Fibroblast of pulmonary artery (primary cell): ENCODE measurements around the gene GDAP2.
A peak's percentile ranks its signal among the peaks of the same experiment; 100 is the strongest.
"Not testable (repeated sequence)": the region's sequence is repeated elsewhere in the genome, so short reads cannot be mapped to it uniquely, and the experiment has no call there.

ENCODE experiments used
- DNase-seq: peaks from one replicate; pipeline ENCODE4 v3.0.0-alpha.2; 2010; ENCODE audit warnings: low read depth
- H3K4me3 ChIP-seq: replicated peaks from 2 replicates; pipeline ENCODE4 v1.5.1; 2011; ENCODE audit warnings: low read depth, mild to moderate bottlenecking, control low read depth, low read length, moderate library complexity
- TF ChIP-seq, protein P1 (sequence below): IDR thresholded peaks from 2 replicates; pipeline ENCODE4 v1.5.1; 2011; ENCODE audit warnings: mild to moderate bottlenecking, control low read depth, low read length, inconsistent platforms; ENCODE audit errors: missing control alignments

Gene GDAP2

DNA sequence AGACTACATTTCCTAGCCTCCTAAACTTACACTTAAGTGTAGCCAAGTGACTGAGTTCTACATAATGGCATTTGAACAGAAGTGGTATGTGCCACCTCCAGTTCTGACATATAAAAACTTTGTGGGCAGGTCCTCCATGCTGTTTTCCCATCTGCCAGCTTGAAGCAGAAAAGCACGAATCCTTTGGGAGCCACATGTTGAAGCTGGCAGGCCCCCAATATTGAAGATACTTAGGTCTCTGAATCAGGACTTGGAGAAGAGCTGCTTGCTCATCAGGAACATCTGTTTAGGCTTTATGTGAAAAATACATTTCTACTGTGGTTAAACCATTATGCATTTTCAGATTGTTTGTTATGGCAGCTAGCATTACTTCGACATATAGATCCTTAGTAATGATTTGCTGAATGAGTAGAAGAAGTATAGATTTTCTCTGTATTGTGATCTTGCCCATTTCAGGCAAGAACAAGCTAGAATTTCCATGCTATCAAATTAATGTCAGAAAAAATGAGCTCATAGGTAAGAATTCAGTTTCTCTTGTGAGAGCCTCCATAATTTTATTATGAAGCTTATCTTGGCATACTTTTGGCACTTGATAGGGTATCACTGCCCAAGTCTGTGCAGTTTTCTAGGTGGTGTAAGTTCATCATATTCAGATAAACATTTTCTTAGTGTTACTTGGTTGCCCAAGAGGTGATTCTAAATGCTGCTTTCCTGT, 68.4 kb downstream of the GDAP2 start:
- no peak overlapping the region for H3K4me3 ChIP-seq
- TF ChIP-seq, protein P1, sequence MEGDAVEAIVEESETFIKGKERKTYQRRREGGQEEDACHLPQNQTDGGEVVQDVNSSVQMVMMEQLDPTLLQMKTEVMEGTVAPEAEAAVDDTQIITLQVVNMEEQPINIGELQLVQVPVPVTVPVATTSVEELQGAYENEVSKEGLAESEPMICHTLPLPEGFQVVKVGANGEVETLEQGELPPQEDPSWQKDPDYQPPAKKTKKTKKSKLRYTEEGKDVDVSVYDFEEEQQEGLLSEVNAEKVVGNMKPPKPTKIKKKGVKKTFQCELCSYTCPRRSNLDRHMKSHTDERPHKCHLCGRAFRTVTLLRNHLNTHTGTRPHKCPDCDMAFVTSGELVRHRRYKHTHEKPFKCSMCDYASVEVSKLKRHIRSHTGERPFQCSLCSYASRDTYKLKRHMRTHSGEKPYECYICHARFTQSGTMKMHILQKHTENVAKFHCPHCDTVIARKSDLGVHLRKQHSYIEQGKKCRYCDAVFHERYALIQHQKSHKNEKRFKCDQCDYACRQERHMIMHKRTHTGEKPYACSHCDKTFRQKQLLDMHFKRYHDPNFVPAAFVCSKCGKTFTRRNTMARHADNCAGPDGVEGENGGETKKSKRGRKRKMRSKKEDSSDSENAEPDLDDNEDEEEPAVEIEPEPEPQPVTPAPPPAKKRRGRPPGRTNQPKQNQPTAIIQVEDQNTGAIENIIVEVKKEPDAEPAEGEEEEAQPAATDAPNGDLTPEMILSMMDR = no peak
- DNase-seq = no peak

DNA sequence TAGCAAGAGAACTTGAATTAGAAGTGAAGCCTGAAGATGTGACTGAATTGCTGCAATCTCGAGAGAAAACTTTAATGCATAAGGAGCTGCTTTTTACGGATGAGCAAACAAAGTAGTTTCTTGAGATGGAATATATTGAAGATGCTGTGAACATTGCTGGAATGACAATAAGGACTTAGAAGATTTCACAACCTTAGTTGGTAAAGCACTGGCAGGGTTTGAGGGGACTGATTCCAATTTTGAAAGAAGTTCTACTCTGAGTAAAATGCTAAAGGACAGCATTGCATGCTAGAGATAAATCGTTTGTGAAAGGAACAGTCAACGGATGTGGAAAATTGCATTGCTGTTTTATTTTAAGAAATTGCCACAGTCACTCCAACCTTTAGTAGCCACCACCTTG, 69.5 kb downstream of the GDAP2 start:
- TF ChIP-seq, protein P1 = no peak
- no peak overlapping the region for H3K4me3 ChIP-seq
- DNase-seq = no peak

DNA sequence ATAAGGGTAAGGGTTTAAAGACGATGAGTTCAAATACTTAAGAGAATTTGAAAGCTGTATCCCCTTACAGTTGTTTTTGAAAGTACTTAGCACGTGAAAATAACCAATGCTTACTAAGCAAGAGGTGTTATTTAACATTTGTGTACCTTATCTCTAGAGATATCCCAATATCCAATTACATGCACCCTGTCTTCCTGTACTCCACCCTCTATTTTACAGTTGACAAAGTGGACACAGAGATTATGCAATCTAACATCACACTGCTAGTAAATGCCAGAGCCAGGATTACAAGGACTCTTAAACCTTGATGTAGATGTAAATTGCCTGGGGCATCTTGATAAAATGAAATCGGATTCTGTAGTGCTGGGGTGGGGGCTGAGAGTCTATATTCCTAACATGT, 72.0 kb downstream of the GDAP2 start:
- DNase-seq = peak; percentile 17
- TF ChIP-seq, protein P1 = no peak
- no peak overlapping the region for H3K4me3 ChIP-seq

DNA sequence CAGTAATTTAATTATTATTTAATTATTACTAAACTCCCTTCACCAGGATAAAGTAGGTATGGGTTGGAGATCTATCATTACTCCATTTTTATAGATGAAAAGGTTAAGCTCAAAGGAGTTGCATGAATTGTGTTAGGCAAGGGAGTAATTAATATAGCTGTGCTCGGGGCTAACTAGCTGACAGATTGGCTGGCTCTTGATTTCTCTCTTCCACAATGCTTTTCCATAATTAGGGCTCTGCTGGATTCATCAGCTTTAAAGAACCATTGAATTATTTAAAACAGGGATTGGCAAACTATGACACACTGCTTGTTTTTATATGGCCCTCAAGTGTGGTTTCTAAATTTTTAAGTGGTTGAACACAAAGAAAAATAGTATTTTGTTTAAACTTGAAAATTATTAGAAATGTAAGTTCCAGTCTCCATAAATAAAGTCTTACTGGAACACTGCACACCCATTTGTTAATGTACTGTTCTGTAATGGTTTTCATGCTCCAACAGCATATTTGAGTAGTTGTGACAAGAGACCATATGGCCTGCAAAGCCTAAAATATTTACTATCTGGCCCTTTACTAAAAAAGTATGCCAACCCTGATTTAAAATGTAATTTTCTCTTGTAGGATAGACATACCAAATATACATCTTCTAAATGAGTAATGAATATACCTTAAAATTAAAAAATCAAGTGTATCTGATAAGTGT, 76.4 kb downstream of the GDAP2 start:
- no peak for DNase-seq
- TF ChIP-seq, protein P1 = no peak
- H3K4me3 ChIP-seq = no peak overlapping the region

DNA sequence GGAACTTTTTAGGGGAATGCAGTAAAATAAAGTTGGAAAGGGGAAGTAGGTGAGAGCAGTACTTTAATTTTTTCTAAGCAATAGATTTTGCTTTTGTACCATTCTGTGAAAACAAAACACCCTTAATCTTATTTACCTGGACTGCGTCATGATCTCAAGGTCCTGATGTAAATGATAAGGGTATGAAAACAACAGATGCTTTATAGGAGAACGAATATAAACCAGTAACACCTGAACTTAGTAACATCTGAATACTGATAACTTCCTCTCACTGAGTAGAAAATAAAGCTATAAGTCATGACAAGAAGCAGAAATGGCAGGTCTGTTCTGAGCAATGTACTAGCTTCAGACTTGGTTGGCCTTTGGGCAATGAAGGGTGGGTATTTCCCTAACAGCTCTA, 77.7 kb downstream of the GDAP2 start:
- no peak for DNase-seq
- no peak overlapping the region for H3K4me3 ChIP-seq
- TF ChIP-seq, protein P1 = no peak

DNA sequence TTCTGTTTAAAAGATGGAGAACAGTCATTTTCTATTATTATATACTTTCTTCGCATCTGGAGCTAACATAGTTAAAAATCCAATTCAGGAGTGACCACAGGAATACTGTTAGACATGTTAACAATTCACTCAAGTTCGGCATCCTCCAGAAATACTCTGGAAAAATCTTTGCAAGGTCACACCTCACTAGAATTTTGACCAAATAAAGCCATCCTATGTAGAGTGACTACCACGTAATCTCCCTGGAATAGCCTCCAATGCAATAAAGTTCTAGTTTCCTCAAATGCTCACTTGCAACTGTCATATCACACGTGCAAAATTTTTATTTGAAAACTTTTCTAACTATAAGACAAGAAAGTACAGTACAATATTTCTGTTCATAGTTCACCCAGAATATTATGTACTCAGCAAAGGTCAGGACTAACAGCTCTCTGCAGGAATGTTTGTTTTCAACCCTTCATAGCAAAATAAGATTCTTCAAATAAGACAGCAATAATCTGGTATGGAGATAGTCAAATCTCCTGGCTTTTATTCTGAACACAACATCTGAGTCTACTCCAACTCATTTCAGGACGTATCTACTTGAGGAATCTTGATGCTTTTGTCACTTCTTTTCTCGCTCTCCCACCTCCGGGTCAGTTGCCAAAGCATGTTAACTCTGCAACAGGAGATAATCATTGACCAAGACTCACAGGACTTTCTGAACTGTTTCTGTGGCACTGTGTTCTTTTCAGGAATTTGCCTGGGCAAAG, 82.6 kb downstream of the GDAP2 start:
- DNase-seq = no peak

DNA sequence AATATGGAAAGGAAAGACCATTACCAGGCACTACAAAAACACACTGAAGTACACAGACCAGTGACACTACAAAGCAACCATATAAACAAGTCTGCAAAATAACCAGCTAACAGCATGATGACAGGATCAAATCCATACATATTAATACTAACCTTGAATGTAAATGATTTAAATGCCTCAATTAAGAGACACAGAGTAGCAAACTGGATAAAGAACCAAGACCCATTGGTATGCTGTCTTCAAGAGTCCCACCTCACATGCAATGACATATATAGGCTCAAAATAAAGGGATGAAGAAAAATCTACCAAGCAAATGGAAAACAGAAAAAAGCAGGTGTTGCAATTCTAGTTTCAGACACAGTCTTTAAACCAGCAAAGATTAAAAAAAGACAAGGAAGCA, 84.9 kb downstream of the GDAP2 start:
- peak; percentile 16 for DNase-seq
- H3K4me3 ChIP-seq = not testable (repeated sequence)

More for the DNA sequence above, 82.6 kb downstream of the GDAP2 start:
- TF ChIP-seq, protein P1 = no peak
- H3K4me3 ChIP-seq = no peak overlapping the region
